ENCODE data around the gene GARIN5A. TPM values are rescaled to one million over a fixed set of nuclear protein-coding genes. Genes with fewer than 3 reads are reported as not detected.

Gene GARIN5A
- total and polyA plus RNA-seq, 9 of the 15 experiments (the other 6 are each of a cell fraction or from before 2014, with no cell fraction given), result 0.10 to 0.82 (median 0.23) TPM; not detected in 2

DNA sequence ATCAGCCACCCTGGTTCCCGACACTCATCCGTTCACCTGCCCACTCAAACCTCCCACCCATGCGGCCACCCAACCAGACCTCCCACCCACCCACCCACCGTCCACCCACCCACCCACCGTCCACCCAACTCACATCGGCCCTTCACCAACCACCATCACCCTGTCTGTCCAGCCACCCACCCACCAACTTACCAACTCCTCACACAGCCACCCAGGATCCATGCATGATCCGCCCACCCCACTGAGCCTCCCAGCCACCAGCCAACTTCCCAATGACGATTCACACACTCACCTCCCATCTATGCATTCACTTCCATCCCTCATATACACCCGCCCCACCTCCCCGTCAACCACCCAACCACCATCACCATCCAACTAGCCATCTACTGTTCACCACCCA, 30.1 kb upstream of the GARIN5A start (continued):
- TF ChIP-seq BHLHE40 (IDR thresholded peaks at IDR 0.05; ENCODE audit: low read length) (no peak), RBM34 (IDR thresholded peaks at IDR 0.05; ENCODE audit: borderline replicate concordance, insufficient read depth, low read length) (no peak), KLF10 (CRISPR knock-in tag; IDR thresholded peaks at IDR 0.05) (no peak), NELFE (IDR thresholded peaks at IDR 0.05; ENCODE audit: insufficient read depth, insufficient read length) (no peak), USF1 (CRISPR knock-in tag; IDR thresholded peaks at IDR 0.05) (no peak), DIDO1 (tag; IDR thresholded peaks at IDR 0.05; ENCODE audit: low read depth) (no peak)

DNA sequence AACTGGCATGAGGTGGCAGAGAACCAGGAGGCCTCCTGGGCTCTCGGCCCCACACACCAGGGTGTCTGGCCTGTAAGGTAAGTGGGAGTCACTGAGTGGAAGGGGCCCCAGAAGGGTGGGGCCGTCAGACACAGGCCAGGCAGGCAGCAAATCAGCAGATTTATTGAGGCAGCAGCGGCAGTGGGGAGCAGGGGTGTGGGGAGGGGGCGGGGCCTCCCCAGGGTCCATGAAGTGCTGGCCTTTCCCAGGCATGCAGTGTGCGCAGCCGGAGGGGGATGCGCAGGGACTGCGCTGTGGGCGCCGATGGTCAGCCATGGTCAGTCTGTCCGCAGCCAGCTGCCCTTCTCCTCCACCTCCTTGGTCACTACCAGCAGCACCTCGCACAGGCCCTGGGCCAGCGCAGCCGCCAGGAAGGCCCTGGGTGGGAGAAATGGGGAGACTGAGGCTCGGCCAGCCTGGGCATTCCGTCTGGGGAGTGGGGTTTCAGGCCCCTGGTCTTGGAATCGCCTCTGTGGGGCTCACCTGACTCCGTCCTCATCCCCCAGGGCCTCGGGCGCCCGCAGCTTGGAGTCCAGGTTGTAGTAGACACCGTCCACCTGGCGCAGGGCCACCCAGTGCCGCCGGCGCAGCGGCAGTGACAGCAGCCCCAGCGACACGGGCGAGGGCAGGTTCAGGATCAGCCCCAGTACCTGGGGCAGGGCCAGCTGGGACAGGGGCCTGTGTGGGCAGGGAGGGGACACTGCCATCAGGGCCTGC, 29.4 kb upstream of the GARIN5A start:
- Histone ChIP-seq H3K4me1 (replicated peaks in 1 of 2; ENCODE audit: control insufficient read depth in 2 of 2, insufficient read depth in 2 of 2, low read length in 2 of 2) (peaks cover 5 to 46% of the 10 kb centered on the region in 2 experiments; a peak in 4 of 5 replicates), H3K4me2 (ENCODE audit: insufficient read depth, low read length) (no peak overlapping the region), H3K36me3 (ENCODE audit: control insufficient read depth, insufficient read depth, low read length) (no peaks in the 10 kb centered on the region), H4K20me1 (replicated peaks; ENCODE audit: control insufficient read depth, insufficient read depth, low read length) (no peaks in the 10 kb centered on the region), H3K9me1 (ENCODE audit: control insufficient read depth, insufficient read depth, low read length) (peaks cover 4% of the 10 kb centered on the region), H2AFZ (ENCODE audit: low read depth, low read length) (no peak overlapping the region), H3K9ac (ENCODE audit: insufficient read depth in 1 of 2, low read depth in 2 of 2, low read length in 2 of 2) (peak overlapping the region in 1 of 2 experiments; percentile 68; a peak in 2 of 4 replicates), H3K9me3 (replicated peaks; ENCODE audit: control insufficient read depth, insufficient read depth, low read depth, low read length) (no peaks in the 10 kb centered on the region), H3K79me2 (ENCODE audit: control insufficient read depth, insufficient read depth, low read length) (no peaks in the 10 kb centered on the region; the same call in 2 of the 3 replicates), H3K27ac (ENCODE audit: extremely low read depth, low read depth, low read length) (no peak overlapping the region), H3K27me3 (ENCODE audit: control insufficient read depth in 2 of 2, insufficient read depth in 2 of 2, low read length in 2 of 2) (no peaks in the 10 kb centered on the region), H3K4me3 (no peak overlapping the region)
- no TSS peak for BruUV-seq (replicated peaks)
- POLR2A ChIA-PET, result interaction anchor here (0.6 kb wide), 1 partner anchor 23 kb away, joined by 3 read pairs; no protein-coding TSS in a partner anchor
- ATAC-seq, result 0 out of 3 replicates have a peak, but pooled peaks have one; percentile 14
- DNase-seq (ENCODE audit: extremely low read depth in 1 of 4, low spot score in 3 of 4), result no peak
- no peak for FAIRE-seq
- CTCF ChIA-PET (ENCODE audit: low intra/inter-chr PET ratio), result no interaction called here
- WGBS (ENCODE audit: insufficient coverage, low coverage, missing lambda C conversion rate), result 83% methylated on average over 19 of the region's 30 CpGs
- TF ChIP-seq ZFP36 (IDR thresholded peaks at IDR 0.05; ENCODE audit: low read depth, low read length, partially characterized antibody), result no peak
- 0 out of 2 replicates have a peak, but pooled peaks have one; percentile 26 for TF ChIP-seq RBFOX2 (IDR thresholded peaks at IDR 0.05; ENCODE audit: low read depth, low read length)
- TF ChIP-seq, protein P1, sequence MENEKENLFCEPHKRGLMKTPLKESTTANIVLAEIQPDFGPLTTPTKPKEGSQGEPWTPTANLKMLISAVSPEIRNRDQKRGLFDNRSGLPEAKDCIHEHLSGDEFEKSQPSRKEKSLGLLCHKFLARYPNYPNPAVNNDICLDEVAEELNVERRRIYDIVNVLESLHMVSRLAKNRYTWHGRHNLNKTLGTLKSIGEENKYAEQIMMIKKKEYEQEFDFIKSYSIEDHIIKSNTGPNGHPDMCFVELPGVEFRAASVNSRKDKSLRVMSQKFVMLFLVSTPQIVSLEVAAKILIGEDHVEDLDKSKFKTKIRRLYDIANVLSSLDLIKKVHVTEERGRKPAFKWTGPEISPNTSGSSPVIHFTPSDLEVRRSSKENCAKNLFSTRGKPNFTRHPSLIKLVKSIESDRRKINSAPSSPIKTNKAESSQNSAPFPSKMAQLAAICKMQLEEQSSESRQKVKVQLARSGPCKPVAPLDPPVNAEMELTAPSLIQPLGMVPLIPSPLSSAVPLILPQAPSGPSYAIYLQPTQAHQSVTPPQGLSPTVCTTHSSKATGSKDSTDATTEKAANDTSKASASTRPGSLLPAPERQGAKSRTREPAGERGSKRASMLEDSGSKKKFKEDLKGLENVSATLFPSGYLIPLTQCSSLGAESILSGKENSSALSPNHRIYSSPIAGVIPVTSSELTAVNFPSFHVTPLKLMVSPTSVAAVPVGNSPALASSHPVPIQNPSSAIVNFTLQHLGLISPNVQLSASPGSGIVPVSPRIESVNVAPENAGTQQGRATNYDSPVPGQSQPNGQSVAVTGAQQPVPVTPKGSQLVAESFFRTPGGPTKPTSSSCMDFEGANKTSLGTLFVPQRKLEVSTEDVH (IDR thresholded peaks at IDR 0.05; ENCODE audit: low read depth, partially characterized antibody), result no peak
- TF ChIP-seq POLR2G (IDR thresholded peaks at IDR 0.05; ENCODE audit: low read depth, low read length), result peak; percentile 35; the same call in 1 of the 2 replicates
- no peak for TF ChIP-seq HDAC8 (tag; IDR thresholded peaks at IDR 0.05)
- TF ChIP-seq, protein P2, sequence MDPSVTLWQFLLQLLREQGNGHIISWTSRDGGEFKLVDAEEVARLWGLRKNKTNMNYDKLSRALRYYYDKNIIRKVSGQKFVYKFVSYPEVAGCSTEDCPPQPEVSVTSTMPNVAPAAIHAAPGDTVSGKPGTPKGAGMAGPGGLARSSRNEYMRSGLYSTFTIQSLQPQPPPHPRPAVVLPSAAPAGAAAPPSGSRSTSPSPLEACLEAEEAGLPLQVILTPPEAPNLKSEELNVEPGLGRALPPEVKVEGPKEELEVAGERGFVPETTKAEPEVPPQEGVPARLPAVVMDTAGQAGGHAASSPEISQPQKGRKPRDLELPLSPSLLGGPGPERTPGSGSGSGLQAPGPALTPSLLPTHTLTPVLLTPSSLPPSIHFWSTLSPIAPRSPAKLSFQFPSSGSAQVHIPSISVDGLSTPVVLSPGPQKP (CRISPR knock-in tag; IDR thresholded peaks at IDR 0.05), result no peak
- no peak for TF ChIP-seq FUS (optimal IDR thresholded peaks at IDR 0.05; ENCODE audit: low read depth, low read length)
- TF ChIP-seq CCNT2 (IDR thresholded peaks at IDR 0.05; ENCODE audit: borderline replicate concordance, extremely low read depth, insufficient read length, low read depth, low read length), result no peak
- in situ Hi-C loops (cut with MboI) (no loop called here), intact Hi-C loops (cut with micrococcal nuclease) (no loop called here)
